DND-41 (cell line): Measurements from ENCODE around the gene SNUPN.
A peak's percentile ranks its signal among the peaks of the same experiment; 100 is the strongest.

ENCODE experiments used
- ATAC-seq: fragments of 200-7000 bp; cut with Tn5 transposase; 3 replicates; pipeline ENCODE4 v1.9.1; 2021; ENCODE audit warnings: low read depth; ENCODE audit not compliant: insufficient read depth
- DNase-seq: peaks from one replicate; pipeline ENCODE4 v3.0.0-alpha.2; 2020
- H2AFZ ChIP-seq: 2 replicates; pipeline ENCODE4 v1.6.0; 2012; ENCODE audit warnings: low read depth, low read length
- H3K27ac ChIP-seq: 2 replicates; pipeline ENCODE4 v1.5.1; 2012; ENCODE audit warnings: low read length, inconsistent platforms
- H3K27me3 ChIP-seq: fragments of 200-600 bp; sonication (generic); 2 replicates; pipeline ENCODE4 v1.6.0; 2012; ENCODE audit warnings: low read length, mild to moderate bottlenecking, inconsistent platforms; ENCODE audit not compliant: insufficient read depth, poor library complexity
- H3K36me3 ChIP-seq: 2 replicates; pipeline ENCODE4 v1.5.1; 2012; ENCODE audit warnings: low read length, inconsistent platforms; ENCODE audit not compliant: insufficient read depth
- H3K4me1 ChIP-seq: 2 replicates; pipeline ENCODE4 v1.5.1; 2012; ENCODE audit warnings: mild to moderate bottlenecking, low read length; ENCODE audit not compliant: insufficient read depth
- H3K4me2 ChIP-seq: 2 replicates; pipeline ENCODE4 v1.6.0; 2012; ENCODE audit warnings: mild to moderate bottlenecking, moderate library complexity, low read length, inconsistent platforms; ENCODE audit not compliant: insufficient read depth
- H3K4me3 ChIP-seq, 2 experiments: fragments of 200-600 bp in 1 of 2; shearing (Covaris generic) in 1 of 2; 2 replicates each; pipeline ENCODE4 v1.5.1; 2012 to 2016; ENCODE audit warnings: inconsistent platforms in 2 of 2, low read length in 2 of 2, mild to moderate bottlenecking in 2 of 2, low read depth in 1 of 2, moderate library complexity in 1 of 2
- H3K79me2 ChIP-seq: 2 replicates; pipeline ENCODE4 v1.6.0; 2012; ENCODE audit warnings: low read length, inconsistent platforms; ENCODE audit not compliant: insufficient read depth
- H3K9ac ChIP-seq: 2 replicates; pipeline ENCODE4 v1.6.0; 2012; ENCODE audit warnings: low read depth, mild to moderate bottlenecking, inconsistent platforms, low read length, moderate library complexity
- H3K9me3 ChIP-seq: 2 replicates; pipeline ENCODE4 v1.5.1; 2012; ENCODE audit warnings: low read length, moderate library complexity, mild to moderate bottlenecking, inconsistent platforms; ENCODE audit not compliant: insufficient read depth, severe bottlenecking
- H4K20me1 ChIP-seq: 2 replicates; pipeline ENCODE4 v1.6.0; 2012; ENCODE audit warnings: low read length; ENCODE audit not compliant: insufficient read depth
- CTCF ChIP-seq: IDR thresholded peaks from 2 replicates; pipeline ENCODE4 v1.5.1; 2012; ENCODE audit warnings: borderline replicate concordance, low read length, moderate library complexity, mild to moderate bottlenecking; ENCODE audit not compliant: poor library complexity, severe bottlenecking; ENCODE audit errors: extremely low read depth
- EZH2 ChIP-seq: IDR thresholded peaks from 3 replicates; pipeline ENCODE4 v1.6.1; 2012; ENCODE audit warnings: borderline replicate concordance, low read depth, mild to moderate bottlenecking, moderate library complexity, low read length, inconsistent platforms; ENCODE audit not compliant: severe bottlenecking

SNUPN gene

GRCh38 chr15:75651810-75652543, 26.5 kb upstream of the SNUPN start:
- H3K4me2 ChIP-seq, result no peak overlapping the region
- no peaks in the 10 kb centered on the region for H4K20me1 ChIP-seq
- H3K9ac ChIP-seq, result no peak overlapping the region
- TF ChIP-seq CTCF (no peak), EZH2 (no peak)
- H3K27me3 ChIP-seq, result peaks cover under 1% of the 10 kb centered on the region
- H3K4me3 ChIP-seq, result no peak overlapping the region
- H3K4me1 ChIP-seq, result peaks cover 9% of the 10 kb centered on the region
- no peak overlapping the region for H3K27ac ChIP-seq
- DNase-seq (peak; percentile 20), ATAC-seq (0 out of 3 replicates have a peak, but pooled peaks have one; percentile 13)
- H3K79me2 ChIP-seq, result no peaks in the 10 kb centered on the region
- H2AFZ ChIP-seq, result no peak overlapping the region
- no peaks in the 10 kb centered on the region for H3K36me3 ChIP-seq
- no peaks in the 10 kb centered on the region for H3K9me3 ChIP-seq

GRCh38 chr15:75650908-75651809, 25.6 kb upstream of the SNUPN start:
- peaks cover 8% of the 10 kb centered on the region for H3K27me3 ChIP-seq
- no peak overlapping the region for H3K27ac ChIP-seq
- no peak for DNase-seq
- no peak overlapping the region for H2AFZ ChIP-seq
- H3K4me2 ChIP-seq, result no peak overlapping the region
- no peak for ATAC-seq
- H3K9ac ChIP-seq, result no peak overlapping the region
- H3K9me3 ChIP-seq, result no peaks in the 10 kb centered on the region
- no peaks in the 10 kb centered on the region for H3K79me2 ChIP-seq
- TF ChIP-seq EZH2 (no peak), CTCF (no peak)
- H3K4me3 ChIP-seq, result no peak overlapping the region
- H3K4me1 ChIP-seq, result peaks cover 16% of the 10 kb centered on the region
- H3K36me3 ChIP-seq, result no peaks in the 10 kb centered on the region
- H4K20me1 ChIP-seq, result no peaks in the 10 kb centered on the region

GRCh38 chr15:75649848-75650247, 24.3 kb upstream of the SNUPN start:
- Histone ChIP-seq H3K27me3 (peaks cover 11% of the 10 kb centered on the region), H3K4me1 (peaks cover 16% of the 10 kb centered on the region), H4K20me1 (no peaks in the 10 kb centered on the region), H3K4me2 (no peak overlapping the region), H3K4me3 (no peak overlapping the region), H3K27ac (no peak overlapping the region), H3K79me2 (no peaks in the 10 kb centered on the region), H3K36me3 (no peaks in the 10 kb centered on the region), H3K9ac (no peak overlapping the region), H3K9me3 (no peaks in the 10 kb centered on the region), H2AFZ (no peak overlapping the region)
- no peak for TF ChIP-seq CTCF
- no peak for TF ChIP-seq EZH2
- ATAC-seq (no peak), DNase-seq (no peak)
